ENCODE data around the gene FAM156B.
"Not testable (repeated sequence)": the region's sequence is repeated elsewhere in the genome, so short reads cannot be mapped to it uniquely, and the experiment has no call there.

FAM156B gene

GRCh38 chrX:52896855-52897709 is at the start of gene FAM156B:
Gene FAM156B (plus strand): TSS chrX:52897330. CDS start chrX:52907226, 9,896 bp downstream.
- DNase-seq, result not testable (repeated sequence)

DNA sequence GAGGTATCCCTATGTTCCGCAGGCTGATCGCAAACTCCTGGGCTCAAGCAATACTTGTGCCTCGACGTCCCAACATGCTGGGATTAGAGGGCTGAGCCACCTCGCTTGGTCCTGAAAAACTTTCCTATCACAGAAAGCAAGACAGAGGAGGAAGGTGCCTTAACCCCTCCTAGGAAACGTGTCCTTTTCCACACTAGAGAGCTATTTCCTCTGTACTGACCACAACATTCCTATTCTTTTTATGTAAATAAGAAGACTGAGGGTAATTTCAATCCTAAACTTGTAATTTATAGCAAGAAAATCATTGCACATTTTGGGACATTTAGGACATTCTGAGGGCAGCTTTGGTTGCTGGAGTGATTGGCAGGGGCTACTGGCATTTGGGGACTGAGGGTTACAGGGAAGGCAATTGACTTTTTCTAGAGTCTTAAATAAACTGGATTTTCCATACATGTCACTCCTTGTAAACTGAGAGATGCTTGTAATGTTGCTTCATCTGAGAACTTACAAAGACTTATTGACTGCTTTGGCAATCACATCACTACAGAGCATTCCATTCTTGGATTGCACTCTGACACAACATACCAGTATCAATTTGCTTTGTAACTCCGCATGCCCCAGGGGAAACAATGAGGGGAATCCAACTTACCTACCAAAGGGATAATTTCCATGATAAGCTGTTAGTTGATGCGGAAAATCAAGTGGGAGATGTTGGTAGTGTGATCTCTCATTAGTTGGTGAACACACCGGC is 44.8 kb upstream of the FAM156B start:
- no peak for DNase-seq

GRCh38 chrX:52856991-52857525 is 40.1 kb upstream of the FAM156B start:
- DNase-seq, result not testable (repeated sequence)

- no peak for DNase-seq
These were observed 31.7 kb upstream of the FAM156B start for GRCh38 chrX:52865343-52865998.

DNA sequence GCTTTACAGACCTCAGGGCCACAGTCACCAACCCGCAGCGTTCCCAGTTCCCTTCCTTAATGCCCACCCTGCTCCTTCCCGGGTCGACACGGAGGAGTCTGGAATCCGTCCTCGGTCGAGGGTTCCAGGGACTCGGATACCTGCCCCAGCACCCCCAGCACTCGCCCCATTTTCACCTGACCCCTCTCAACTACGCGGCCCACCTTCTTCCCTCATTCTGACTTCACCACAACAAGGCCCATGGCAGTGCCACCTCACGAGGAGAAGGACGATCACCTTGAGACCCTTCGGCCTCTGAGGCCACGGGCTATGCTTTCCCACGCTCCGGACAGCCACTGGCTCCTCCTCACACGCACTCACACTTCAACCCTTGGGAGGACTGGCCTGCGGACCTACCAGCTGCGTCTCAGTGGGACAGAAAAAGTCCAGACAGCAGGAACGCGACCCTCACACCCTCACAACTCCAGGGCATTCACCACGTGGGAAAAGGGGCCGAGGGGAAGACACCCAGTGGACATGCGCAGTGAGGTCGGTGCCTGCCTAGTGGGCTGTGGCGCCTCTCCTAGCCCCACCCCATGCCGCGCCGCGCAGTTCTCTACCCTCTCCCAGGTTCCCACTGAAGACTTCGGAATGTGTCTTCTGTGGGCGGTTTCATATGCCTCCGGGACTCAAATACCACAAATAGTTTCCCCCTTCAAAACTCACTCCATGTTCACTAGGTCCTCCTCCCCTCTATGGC is 29.4 kb upstream of the FAM156B start, which contains the start of gene XAGE3:
Gene XAGE3, minus strand, starts transcription at position 474 of the 739 bp plus-strand sequence. CDS start 950 bp downstream, outside the sequence.
- DNase-seq, result no peak

DNA sequence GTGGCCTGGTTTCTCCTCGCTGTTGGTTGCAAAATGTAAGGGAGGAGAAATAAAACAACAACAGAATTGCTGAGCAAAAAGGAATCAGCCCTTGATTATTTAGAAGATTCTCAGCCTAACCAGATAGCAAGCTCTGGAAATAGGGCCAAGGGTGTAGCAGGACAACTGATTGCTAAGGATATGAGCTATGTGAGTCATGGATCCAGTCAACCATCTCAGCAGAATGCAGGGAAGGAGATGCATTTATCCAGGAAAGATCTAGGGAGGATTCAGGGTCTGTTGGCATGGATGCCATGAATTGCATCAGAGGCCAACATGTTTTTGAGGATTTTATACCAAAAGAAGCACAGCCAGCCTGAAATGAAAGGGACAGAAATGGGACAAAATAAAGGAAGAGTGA is 27.1 kb upstream of the FAM156B start:
- no peak for DNase-seq

DNA sequence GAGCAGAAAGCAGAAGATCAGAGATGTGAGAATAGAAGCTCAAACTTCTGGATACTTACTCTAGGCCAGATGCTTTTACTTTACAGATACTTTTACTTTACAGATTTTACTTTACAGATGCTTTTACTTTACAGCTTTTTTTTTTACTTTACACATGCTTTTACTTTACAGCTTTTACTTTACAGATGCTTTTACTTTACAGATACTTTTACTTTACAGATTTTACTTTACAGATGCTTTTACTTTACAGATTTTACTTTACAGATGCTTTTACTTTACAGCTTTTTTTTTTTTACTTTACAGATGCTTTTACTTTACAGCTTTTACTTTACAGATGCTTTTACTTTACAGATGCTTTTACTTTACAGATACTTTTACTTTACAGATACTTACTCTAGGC is 23.3 kb upstream of the FAM156B start:
- DNase-seq, result not testable (repeated sequence)

DNA sequence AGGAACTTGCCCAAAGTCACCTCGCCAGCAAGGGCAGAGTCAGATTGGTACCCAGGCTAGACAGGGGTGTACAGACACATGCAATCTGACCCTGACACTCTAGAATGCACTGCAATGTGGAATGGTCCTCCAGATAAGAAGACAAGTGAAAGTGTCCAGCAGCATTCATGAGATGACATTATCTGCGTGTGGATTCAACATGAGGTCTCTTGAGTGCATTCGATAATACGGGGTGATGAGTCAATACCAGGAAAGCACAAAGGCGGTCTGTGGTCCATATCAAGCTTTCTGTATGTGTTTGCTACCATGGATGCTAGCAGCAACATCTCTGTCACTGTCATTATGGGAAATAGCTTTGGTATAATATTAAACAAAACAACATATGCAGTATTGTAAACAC is 22.5 kb upstream of the FAM156B start:
- no peak for DNase-seq

DNA sequence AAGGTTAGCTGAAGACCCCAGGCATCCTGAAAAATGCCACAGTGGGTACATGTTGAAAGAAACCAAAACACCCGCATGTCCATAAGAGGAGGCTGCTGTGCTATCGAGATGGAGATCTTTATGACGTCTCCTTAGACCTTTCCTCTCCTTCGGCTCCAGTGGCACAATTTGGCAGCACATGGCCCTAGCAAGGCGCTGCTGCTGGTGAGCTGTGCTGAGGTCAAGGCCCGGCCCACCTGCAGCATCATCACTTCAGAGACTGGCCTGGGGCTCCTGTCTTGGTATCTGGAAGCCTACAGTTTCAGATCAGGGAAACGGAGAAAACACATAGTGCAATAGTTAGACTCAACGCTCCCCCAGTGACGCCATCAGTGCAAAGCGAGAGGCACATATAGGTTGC is 21.7 kb upstream of the FAM156B start:
- not testable (repeated sequence) for DNase-seq

DNA sequence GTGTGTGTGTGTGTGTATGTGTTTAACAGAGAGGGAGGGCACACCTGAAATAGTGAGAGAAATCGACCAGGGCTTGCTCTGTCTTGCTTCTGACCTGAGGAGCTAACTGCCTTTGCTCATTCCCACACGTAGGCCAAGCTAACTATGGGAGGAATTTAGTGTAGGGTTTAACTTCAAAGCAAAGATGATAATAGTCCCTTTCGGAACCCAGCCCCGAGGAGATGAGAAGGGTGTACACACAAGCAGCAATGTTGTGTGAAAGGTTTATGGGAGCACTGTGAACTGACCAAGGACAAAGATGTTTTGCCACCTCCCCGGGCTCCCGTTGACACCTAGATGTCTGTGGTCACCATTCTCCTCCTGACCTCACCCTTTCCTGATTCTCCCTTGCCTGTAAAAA is 20.7 kb upstream of the FAM156B start:
- DNase-seq, result not testable (repeated sequence)

GRCh38 chrX:52887459-52887858 is 9.7 kb upstream of the FAM156B start:
- DNase-seq, result not testable (repeated sequence)

GRCh38 chrX:52888090-52888489 is 9.0 kb upstream of the FAM156B start:
- not testable (repeated sequence) for DNase-seq

DNA sequence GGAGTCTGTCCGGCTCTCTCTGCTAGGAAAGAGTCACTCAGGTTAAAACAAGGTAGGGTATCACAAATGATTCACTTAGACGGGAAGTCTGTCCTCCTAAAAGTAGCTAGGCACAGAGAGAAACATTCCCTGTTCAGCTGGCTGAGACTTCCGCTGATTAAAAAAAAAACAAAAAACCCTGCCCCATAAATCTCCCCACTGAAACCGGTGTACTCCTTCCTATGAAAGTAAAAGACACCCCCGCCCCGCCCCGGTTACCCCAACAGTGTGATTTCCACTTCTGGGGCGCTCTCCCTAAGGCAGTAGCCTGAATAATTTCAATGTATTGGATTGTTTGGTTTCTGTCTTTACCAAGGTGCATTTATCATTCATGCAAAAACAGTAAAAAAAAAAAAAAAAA is 692 bp upstream of the FAM156B start:
- DNase-seq, result not testable (repeated sequence)

GRCh38 chrX:52905531-52905930 is 8.4 kb downstream of the FAM156B start:
- DNase-seq, result not testable (repeated sequence)

DNA sequence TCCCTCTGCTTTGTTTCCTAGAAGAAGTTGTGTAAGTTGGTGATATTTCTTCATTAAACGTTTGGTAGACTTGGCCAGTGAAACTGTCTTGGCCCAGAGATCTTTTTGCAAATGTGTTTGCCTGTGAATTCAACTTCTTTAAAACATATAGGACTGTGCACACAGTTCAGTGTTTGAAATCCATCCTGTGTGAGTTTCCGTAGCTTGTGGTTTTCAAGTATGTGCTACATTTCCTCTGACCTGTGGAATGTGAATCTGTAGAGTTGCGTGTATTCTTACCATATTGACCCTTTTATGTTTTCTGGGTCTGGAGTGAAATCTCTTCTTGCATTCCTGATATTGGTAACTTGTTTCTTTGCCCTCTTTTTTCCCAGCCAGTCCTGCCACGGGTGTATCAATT is 8.9 kb downstream of the FAM156B start:
- not testable (repeated sequence) for DNase-seq

DNA sequence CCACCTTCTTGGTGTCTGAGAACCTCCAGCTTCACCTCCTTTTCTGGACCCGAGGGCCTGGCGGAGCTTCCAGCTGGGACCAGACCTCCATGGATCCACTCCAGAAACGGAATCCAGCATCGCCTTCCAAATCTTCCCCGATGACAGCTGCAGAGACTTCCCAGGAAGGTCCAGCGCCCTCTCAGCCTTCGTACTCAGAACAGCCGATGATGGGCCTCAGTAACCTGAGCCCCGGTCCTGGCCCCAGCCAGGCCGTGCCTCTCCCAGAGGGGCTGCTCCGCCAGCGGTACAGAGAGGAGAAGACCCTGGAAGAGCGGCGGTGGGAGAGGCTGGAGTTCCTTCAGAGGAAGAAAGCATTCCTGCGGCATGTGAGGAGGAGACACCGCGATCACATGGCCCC is 10.0 kb downstream of the FAM156B start:
- not testable (repeated sequence) for DNase-seq

DNA sequence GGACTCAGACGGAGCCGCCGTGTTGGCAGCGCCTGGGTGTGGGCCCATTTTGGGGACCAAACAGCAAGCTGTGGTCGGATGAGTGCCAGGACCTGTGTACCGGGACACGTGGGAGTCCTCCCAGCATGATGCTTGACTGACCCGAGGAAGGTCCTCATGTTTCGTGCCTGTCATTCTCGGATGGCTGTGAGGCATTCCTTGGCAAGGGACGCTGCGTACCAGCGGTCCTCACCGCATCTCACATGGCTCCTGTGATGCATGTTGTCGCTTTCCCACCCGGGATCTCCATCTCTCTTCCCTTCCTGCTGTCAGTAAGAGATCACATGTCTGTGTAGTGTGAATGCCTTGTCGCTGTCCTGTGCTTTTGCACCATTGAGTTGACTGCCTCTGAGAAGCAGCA is 10.8 kb downstream of the FAM156B start:
- not testable (repeated sequence) for DNase-seq

GRCh38 chrX:52909313-52909969 is 12.3 kb downstream of the FAM156B start:
- DNase-seq, result not testable (repeated sequence)

- DNase-seq, result not testable (repeated sequence)
These were observed 16.6 kb downstream of the FAM156B start for GRCh38 chrX:52913681-52914080.

DNA sequence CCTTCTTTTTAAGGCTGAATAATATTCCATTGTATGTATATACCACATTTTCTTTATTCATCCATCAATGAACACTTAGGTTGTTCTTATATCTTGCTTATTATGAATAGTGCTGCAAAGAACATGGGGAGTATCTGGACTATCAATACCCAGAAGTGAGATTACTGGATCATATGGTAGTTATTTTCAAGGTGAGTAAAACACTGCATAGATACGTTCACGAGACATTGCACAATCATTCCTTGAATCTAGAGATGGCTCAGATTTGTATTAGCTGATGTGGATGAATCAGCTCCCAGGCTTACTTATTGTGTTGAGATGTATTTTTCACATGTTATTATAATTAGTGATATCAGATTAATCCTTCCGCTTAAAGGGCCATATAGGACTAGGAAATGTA is 17.6 kb downstream of the FAM156B start:
- not testable (repeated sequence) for DNase-seq

DNA sequence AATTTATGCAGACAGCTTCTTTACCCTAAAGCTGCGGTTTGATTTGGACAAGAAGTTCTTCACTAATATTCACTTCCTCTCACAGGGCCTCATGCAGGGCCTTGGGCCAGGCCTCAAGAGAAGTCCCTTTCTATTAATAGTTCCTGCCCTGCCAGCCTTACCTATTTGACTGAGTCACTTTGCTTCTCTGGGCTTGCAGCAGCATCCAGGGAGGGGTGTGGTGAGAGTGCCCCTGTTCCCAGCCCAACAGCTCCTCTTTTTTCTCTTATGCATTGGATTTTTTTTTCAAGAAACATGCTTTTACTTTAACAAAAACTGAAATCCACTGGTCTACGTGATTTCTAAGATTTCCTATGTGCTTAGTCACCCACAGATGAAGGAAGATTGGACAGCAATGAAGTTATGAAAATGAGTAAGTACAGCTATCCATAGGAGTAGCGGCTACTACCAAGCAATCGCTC is 26.7 kb downstream of the FAM156B start:
- no peak for DNase-seq
